NCI-H2227 (cell line): Measurements from ENCODE around the gene HTR2B.
"Not testable (repeated sequence)": the region's sequence is repeated elsewhere in the genome, so short reads cannot be mapped to it uniquely, and the experiment has no call there.

Source experiments
- DNase-seq: peaks from one replicate; lab custom pipeline; 2025; ENCODE audit not compliant: unreplicated experiment; lab: John Stamatoyannopoulos, UW

The HTR2B gene

GRCh38 chr2:231134910-231135655 is 10.2 kb upstream of the HTR2B start:
- DNase-seq = no peak

- DNase-seq = no peak
Measured at GRCh38 chr2:231133365-231134099, 8.7 kb upstream of the HTR2B start.

GRCh38 chr2:231132129-231132528 is 7.3 kb upstream of the HTR2B start:
- no peak for DNase-seq

GRCh38 chr2:231130336-231131056 is 5.7 kb upstream of the HTR2B start:
- no peak for DNase-seq

- DNase-seq = no peak
Measured at GRCh38 chr2:231129216-231129615, 4.4 kb upstream of the HTR2B start.

- DNase-seq = no peak
Measured at GRCh38 chr2:231128541-231128940, 3.7 kb upstream of the HTR2B start.

- no peak for DNase-seq
Measured at GRCh38 chr2:231127936-231128335, 3.1 kb upstream of the HTR2B start.

GRCh38 chr2:231127480-231127879 is 2.6 kb upstream of the HTR2B start:
- no peak for DNase-seq

GRCh38 chr2:231126123-231126522 is 1.3 kb upstream of the HTR2B start:
- DNase-seq = no peak

- no peak for DNase-seq
Measured at GRCh38 chr2:231123362-231123898, 1.4 kb downstream of the HTR2B start.

- no peak for DNase-seq
Measured at GRCh38 chr2:231118614-231118942, 6.3 kb downstream of the HTR2B start.

- no peak for DNase-seq
Measured at GRCh38 chr2:231117922-231118613, 6.8 kb downstream of the HTR2B start.

GRCh38 chr2:231117148-231117547 is 7.7 kb downstream of the HTR2B start:
- DNase-seq = no peak

GRCh38 chr2:231115651-231116050 is 9.2 kb downstream of the HTR2B start:
- DNase-seq = no peak

- no peak for DNase-seq
Measured at GRCh38 chr2:231113489-231113888, 11.4 kb downstream of the HTR2B start.

- DNase-seq = no peak
Measured at GRCh38 chr2:231111987-231112386, 12.9 kb downstream of the HTR2B start.

GRCh38 chr2:231110551-231110950 is 14.3 kb downstream of the HTR2B start:
- DNase-seq = no peak

- DNase-seq = peak; percentile 44
Measured at GRCh38 chr2:231104115-231104713, 20.6 kb downstream of the HTR2B start.

- DNase-seq = no peak
Measured at GRCh38 chr2:231102772-231103171, 22.1 kb downstream of the HTR2B start.

GRCh38 chr2:231100990-231101389 is 23.9 kb downstream of the HTR2B start:
- DNase-seq = no peak

- DNase-seq = not testable (repeated sequence)
Measured at GRCh38 chr2:231100321-231100720, 24.5 kb downstream of the HTR2B start.
